HG02870 (cell line): Measurements from ENCODE around the gene DOHH.
"Not testable (repeated sequence)": the region's sequence is repeated elsewhere in the genome, so short reads cannot be mapped to it uniquely, and the experiment has no call there.

ENCODE experiments used
- ATAC-seq: cut with Tn5 transposase; IDR thresholded peaks from one replicate; pipeline ENCODE4 v1.9.1; 2021; ENCODE audit warnings: mild to moderate bottlenecking, moderate library complexity; ENCODE audit not compliant: unreplicated experiment

The DOHH gene

DNA sequence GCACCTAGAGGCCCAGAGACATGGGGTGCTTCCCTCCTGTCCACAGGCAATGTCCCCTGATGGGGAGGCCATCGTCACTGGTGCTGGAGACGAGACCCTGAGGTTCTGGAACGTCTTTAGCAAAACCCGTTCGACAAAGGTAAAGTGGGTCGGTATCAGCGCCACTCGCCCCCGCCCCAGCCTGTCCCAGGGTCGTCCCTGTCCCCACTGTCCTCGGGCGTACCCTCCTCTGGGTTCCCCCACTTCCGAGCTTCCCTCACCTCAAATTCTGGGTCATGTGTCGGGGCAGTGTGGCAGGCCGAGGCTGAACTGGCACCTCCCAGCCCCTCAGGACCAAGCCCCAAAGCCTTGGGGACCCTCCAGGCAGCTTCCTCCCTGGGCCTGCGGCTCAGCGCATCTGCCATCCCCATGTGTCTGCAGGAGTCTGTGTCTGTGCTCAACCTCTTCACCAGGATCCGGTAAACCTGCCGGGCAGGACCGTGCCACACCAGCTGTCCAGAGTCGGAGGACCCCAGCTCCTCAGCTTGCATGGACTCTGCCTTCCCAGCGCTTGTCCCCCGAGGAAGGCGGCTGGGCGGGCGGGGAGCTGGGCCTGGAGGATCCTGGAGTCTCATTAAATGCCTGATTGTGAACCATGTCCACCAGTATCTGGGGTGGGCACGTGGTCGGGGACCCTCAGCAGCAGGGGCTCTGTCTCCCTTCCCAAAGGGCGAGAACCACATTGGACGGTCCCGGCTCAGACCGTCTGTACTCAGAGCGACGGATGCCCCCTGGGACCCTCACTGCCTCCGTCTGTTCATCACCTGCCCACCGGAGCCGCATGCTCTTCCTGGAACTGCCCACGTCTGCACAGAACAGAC is 34.1 kb upstream of the DOHH start:
- ATAC-seq = no peak

DNA sequence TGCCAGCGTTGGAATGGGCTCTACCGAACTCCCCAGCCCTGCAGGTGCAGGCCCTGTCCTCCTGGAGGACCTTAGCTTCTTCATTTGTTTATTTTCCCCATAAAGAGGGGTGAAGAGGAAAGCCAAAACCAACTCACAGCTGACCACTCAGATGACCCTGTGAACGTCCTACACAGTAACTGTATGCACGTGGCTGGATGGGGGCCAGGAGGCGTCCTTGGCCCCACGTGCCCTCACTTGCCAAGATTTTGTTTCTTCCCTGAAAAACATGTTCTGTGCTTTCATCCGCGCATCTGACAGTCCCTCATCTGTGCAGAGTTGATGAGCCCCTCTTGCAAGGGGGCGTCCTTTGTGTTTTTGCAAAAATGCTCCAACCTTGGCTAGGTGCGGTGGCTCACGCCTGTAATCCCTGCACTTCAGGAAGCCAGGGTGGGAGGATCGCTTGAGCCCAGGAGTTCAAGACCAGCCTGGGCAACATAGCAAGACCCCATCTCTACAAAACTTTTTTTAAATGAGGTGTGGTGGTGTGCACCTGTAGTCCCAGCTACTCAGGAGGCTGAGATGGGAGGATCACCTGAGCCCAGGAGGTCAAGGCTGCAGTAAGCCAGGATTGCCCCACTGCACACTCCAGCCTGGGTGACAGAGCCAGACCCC is 33.2 kb upstream of the DOHH start:
- ATAC-seq = no peak

DNA sequence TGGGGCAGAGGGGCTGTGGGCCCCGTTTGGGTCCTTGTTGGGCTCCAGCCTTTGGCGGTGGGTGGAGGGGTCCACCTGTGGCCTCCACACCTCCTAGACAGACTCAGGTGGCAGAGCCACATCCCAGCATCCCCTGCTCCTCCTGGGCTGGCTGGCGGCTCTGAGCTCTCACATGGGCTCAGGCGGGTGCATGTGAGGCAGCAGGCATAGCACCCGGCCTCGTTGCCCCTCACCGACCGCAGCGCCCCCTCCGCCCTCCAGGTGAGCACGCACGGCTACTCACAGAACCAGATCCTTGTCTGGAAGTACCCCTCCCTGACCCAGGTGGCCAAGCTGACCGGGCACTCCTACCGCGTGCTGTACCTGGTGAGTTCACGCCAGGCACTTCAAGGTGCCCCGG is 32.6 kb upstream of the DOHH start:
- no peak for ATAC-seq

DNA sequence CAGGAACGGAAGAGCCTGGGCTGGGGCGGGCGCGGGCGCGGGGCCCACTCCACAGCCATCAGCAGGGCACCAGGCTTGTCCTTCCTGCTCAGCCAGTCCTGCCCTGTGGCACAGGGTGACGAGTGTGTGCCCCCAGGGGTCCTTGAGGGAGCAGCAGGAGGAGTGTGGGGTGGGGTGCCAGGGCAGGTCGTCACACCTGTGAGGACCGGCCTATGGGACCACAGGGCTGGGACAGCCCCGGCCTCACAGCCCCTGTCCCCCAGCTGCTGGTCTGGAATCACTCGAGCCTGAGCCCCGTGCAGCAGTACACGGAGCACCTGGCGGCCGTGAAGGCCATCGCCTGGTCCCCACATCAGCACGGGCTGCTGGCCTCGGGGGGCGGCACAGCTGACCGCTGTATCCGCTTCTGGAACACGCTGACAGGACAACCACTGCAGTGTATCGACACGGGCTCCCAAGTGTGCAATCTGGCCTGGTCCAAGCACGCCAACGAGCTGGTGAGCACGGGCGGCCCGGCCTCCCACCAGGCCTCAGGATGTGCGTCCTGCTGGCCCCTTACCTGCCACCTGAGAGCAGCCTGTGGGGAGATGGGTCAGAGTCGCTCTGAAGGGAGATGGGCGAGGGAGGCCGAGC is 31.8 kb upstream of the DOHH start:
- ATAC-seq = no peak

DNA sequence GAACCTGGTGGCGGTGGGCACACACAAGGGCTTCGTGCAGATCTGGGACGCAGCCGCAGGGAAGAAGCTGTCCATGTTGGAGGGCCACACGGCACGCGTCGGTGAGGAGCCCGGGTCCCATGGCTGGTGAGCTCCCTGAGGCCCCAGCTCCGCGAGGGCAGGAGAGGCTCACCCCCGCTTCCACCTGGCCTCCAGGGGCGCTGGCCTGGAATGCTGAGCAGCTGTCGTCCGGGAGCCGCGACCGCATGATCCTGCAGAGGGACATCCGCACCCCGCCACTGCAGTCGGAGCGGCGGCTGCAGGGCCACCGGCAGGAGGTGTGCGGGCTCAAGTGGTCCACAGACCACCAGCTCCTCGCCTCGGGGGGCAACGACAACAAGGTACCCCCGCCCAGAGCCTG is 31.2 kb upstream of the DOHH start:
- ATAC-seq = no peak

DNA sequence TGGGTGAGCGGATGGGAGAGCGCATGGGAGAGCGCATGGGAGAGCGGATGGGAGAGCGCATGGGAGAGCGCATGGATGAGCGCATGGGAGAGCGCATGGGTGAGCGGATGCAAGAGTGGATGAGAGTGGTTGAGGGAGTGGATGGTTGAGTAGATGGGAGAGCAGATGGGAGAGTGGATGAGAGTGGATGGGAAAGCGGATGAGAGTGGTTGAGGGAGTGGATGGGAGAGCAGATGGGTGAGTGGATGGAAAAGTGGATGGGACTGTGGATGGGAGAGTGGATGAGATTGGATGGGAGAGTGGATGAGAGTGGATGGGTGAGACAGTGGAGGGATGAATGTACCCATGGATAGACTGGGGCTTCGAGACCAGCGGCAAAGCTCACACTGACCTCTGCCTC is 29.9 kb upstream of the DOHH start:
- ATAC-seq = no peak

DNA sequence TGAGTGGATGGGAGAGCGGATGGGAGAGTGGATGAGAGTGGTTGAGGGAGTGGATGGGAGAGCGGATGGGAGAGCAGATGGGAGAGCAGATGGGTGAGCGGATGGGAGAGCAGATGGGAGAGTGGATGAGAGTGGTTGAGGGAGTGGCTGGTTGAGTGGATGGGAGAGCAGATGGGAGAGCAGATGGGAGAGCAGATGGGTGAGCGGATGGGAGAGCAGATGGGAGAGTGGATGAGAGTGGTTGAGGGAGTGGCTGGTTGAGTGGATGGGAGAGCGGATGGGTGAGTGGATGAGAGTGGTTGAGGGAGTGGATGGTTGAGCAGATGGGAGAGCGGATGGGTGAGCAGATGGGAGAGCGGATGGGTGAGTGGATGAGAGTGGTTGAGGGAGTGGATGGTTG is 28.8 kb upstream of the DOHH start:
- not testable (repeated sequence) for ATAC-seq

DNA sequence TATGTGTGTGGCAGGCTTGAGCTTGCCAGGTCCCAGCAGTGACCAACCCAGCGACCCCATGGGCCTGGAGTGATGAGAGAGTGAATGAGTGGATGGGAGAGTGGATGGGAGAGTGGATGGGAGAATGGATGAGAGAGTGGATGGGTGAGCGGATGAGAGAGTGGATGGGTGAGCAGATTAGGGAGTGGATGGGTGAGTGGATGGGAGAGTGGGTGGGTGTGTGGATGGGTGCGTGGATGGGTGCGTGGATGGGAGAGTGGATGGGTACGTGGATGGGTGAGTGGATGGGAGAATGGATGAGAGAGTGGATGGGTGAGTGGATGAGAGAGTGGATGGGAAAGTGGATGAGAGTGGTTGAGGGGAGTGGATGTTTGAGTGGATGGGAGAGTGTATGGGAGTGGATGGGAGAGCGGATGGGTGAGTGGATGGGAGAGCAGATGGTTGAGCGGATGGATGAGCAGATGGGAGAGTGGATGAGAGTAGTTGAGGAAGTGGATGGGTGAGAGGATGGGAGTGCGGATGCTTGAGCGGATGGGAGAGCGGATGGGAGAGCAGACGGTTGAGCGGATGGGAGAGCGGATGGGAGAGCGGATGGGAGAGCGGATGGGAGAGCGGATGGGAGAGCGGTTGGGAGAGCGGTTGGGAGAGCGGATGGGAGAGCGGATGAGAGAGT is 28.2 kb upstream of the DOHH start:
- no peak for ATAC-seq

DNA sequence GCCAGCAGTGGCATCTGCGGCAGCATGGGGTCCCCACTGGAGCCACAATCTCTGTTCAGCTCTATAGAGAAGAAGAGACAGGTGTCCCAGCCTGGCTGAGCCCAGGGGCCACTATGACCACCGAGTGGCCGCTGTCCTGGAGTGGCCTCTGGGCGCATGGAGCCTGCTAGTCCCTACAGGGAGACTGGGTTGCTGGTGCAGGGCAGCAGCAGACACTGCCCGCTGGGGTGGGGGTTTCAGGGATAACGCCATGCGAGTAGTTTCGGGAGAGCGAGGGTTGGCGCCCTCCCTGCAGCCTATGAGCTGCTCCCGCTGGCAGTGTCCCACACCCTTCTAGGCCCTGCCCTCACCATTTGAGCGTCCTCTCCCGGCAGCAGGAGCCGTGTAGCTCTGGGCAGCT is 27.6 kb upstream of the DOHH start:
- no peak for ATAC-seq

DNA sequence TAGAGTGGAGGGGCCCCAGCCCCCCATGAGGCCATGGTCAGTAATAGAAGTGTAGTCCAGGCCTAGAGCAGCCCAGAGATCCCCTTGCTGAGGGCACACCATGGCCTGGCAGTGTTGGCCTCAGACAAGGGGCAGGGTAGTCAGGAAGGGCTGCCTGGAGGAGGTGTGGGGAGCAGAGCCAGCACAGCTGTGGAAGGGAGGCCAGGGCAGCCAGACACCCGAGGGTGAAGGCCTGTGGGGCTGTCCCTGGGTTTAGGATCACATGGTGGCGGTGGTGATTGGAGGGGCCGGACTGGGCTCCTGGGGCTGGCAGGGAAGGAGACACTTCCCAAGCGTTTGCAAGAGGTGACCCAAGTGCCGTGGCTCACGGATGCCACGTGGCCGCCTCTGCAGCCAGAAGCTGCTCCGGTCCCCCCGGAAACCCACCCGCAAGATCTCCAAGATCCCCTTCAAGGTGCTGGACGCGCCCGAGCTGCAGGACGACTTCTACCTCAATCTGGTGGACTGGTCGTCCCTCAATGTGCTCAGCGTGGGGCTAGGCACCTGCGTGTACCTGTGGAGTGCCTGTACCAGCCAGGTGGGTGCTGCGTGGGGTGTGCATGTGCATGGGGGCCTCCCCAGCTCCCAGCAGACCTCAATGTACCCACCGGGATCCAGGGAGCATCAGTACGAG is 26.9 kb upstream of the DOHH start:
- ATAC-seq = no peak

DNA sequence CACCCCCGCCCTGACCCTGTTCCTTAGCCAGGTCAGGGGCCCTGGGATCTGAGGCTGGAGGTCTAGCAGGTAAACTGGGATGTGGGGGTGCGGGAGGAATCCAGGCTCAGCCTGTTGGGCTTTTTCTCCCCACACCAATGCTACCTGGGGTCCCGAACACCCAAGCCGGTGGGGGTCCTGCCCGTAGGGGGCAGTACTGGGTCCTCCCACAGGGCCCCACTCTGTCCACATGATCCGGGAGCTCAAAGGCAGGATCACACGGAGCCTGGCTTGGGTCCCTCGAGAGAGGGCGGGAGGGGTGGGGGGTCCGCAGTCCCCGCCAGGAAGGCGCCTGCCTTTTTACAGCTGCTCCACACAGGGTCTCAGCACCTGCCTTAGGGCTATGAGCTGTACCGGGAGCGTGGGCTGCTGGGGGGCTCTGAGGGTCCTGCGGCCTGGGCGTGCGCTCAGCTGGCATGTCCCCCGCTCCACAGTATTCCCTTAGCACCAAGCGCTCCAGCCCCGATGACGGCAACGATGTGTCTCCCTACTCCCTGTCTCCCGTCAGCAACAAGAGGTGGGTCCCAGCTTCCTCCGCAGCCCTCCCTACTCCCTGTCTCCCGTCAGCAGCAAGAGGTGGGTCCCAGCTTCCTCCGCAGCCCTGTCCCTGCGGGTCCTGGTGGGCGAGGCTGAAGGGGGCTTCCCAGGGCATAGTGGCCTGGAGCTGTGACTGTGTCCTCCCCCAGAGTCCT is 26.2 kb upstream of the DOHH start:
- ATAC-seq = no peak

DNA sequence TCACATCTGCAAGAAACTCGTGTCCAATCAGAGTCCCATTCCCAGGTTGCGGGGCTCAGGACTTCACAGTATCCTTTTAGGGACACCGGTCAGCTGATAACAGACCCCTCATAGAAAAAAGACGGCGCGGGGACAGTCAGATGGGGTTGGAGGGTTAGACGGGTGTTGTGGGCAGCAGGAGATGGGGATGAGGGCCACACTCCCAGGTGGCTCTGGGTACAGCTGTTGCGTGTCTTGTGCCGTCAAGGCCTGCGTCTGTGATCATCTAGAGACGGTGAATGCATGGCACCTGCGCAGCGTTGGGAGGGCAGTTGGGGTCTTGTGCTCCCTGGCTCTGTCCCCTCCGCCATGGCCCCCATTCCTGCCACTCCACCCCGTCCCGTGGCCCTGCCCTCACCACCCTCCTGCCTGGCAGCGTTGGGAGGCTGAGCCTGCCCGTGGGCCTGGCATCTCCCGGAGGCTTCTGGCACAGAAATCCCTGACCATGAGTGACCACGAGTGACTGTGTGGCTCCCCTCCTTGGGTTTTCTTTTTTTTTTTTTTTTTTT is 24.5 kb upstream of the DOHH start:
- no peak for ATAC-seq

DNA sequence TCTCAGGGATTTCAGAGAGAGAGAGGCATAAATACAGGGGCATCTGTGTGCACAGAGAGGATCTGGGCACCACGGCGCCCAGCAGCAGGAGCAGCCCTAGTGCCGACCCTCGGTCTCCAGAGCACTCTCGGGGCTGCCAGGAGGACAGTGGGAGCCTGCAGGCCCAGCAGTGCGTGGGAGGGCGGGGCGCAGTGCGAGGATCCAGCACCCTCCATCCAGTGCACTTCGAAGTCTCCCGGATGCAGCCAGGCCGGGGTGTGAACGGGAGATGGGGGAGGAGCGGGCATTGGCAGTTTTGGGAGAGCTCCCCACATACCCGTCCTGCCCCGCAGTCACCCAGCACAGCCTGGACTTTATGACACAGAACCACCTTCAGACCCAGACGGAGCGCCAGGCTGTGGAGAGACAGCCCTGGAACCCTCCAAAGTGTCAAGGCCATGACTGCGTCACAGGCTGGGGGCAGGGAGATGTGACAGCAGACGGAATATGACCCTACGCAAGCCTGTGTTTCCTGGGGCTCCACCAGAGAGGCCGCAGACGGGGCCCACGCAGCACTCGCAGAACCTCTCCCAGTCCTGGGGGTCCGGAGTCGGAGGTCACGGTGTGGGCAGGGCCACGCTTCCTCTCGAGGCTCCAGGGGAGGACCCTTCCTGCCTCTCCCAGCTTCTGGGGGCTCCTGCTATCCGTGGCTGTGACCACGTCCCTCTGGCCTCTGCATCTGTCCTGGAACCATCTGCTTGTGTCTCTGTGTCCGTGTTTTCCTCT is 23.8 kb upstream of the DOHH start:
- ATAC-seq = no peak

DNA sequence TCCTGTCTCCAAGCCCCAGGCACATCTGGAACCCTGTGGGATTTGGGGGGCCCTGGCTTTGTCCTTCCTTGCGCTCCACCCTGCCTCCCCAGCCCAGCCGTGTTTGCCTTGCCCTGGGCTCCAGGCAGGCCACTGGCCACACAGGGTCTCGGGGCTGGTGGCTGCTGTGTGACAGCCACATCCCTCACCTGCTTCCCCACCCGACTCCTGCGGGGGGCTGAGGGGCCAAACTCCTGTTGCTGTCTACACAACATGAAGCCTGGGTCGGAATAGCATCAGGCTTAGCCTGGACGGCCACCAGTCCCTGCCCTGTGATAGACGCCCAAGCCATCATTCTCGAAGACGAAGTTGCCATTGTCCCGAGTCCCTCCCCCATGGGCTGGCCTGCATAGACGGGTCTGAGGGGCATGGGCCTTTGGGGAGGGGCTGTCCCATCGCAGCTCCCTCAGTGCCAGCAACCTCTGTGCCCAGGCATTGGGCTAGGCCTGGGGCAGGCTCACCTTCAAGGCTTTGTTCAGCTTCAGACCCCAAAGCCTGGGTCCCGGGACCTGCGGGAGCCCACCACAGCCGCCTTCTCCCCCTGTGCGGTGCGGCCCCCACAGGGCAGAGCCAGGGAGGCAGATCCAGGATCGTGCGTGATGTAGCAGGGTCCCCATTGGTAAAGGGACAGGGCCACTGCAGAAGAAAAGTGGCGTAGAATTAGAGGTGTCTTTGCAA is 23.0 kb upstream of the DOHH start:
- ATAC-seq = no peak

DNA sequence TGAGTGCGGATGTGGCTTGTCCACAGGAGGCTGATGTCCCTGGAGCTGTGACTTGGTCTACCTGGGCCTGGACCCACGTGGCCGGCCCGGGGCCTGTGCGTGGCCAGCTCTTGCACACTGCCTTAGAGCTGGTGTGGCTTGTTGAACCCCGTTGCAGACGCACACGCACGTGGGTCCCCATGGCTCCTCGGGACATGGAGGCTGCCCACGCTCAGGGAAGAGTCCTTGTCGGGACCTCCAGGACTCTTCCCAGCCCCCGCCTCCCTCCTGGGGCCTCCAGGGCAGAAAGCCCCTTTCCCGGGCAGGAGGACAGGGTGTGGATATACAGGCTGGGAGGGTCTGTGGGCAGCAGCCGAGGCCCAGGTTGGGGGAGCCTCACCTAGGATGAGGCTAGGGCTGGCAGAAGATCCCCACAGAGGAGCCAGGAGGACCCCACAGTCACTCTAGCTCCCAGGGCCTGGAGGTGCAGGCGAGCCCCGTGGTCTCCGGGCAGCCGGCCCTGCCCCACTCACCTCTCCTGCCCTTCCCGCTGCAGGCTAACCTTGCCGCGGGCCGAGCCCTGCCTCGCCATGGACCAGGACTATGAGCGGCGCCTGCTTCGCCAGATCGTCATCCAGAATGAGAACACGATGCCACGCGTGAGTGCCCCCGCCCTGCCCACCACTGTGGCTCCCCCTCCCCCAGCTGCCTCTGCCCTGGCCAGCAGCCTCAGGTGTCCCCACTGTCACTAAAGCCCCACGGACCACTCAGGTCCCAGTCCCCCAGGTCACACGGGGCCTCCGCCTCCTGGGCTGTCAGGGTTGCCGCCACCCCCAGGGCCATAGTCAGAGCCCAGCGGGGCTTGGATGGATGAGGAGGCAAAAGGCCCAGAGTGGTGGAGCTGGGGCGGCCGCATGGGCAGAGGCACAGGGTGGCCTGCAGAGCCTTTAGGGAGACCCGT is 22.2 kb upstream of the DOHH start:
- no peak for ATAC-seq

DNA sequence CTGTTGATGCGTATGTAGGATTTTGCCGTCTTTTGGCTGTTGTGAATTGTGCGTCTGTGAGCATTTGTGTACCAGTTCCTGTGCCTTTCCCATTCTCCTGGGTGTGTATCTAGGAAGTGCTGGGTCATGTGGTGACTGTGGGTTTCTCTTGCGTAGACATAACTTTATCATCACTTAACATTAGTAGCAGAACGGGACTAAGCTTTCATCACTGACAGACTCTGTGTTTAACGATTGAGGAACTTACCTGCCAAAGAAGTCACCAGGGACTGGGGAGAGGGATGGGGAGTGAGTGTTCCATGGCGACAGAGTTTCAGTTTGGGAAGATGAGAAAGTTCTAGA is 20.6 kb upstream of the DOHH start:
- no peak for ATAC-seq

DNA sequence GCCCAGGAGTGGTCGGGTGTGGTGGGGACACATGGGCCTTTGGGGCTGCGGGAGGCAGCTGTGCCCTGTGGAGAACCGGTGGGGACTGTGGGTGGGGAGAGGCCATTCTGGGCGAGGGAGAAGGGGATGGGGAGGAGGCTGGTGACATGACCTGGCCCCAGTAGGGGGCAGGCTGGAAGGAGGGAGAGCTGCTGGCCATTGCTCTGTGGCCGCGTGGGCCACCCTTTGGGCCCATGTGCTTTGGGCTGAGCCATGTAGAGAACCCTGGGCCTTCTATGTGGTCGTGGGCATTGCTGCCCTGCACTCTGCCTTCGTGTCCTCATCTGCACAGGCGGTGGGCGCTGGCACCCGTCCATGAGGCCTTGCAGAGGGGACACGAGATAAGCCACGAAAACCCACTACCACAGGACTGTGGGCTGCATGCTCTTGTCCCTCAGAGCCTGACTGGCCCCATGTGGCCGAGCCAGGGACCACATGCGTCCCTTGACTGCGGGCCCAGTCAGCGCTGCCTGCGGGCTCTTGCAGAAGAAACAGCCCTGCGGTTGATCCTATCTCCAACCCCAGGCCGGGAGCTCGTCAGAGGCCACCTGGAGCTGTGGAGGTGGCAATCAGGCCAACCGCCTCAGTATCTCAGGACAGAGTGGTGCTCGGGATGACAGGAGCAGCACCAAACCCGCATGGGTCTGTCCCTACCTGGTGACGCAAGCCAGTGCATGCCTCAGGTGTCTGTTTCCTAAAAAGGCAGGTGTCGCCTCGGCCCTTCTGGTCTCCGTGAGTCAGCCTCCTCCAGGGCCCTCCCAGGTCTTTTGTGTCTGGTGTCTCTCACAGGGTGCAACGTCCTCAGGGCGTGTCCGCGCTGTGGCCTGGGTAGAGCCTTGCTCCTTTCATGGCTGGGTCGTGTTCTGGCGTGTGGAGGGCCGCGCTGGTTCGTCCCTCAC is 20.0 kb upstream of the DOHH start:
- no peak for ATAC-seq
